CD4-positive, alpha-beta memory T cell (primary cell): ENCODE measurements around the gene HCFC1. TPM values are rescaled to one million over a fixed set of nuclear protein-coding genes. Genes with fewer than 3 reads are reported as not detected.

Source experiments
- microRNA-seq: library from miRNA; unstranded; fragments of <30 nt; microRNA quantifications from one replicate; pipeline ENCODE4 v1.2.0, GENCODE V29; 2021; ENCODE audit warnings: borderline replicate concordance, borderline number of aligned reads, borderline microRNAs expressed, mixed read lengths
- polyA plus RNA-seq, 2 donors: library from polyadenylated mRNA; unstranded; fragments of 300-500 nt; fragmentation: Illumina TruSeq; gene quantifications; one replicate each; pipeline ENCODE4 v1.2.3, GENCODE V29; 2021
- total RNA-seq, 2 experiments: library from RNA; stranded (reverse); gene quantifications; one replicate each; pipeline ENCODE4 v1.2.3, GENCODE V29; 2021

Gene HCFC1
- total and polyA plus RNA-seq, 4 experiments from 2014 or later: 1.6 to 53.4 (median 33.7) TPM

Small RNA genes lying within 50 kb of the gene (microRNA-seq; reads per million reads assigned to microRNA genes)
- gene MIR3202-1 (not detected), gene MIR3202-2 (not detected), gene MIR718 (not detected)

Other genes starting within 250 kb of the HCFC1 start
- gene BCAP31, start 247.4 kb downstream of the HCFC1 start, total RNA-seq: 100 to 1,000 TPM; 126 to 128 TPM
- gene BCAP31, start 247.4 kb downstream of the HCFC1 start, polyA plus RNA-seq: 100 to 1,000 TPM; 306 to 510 TPM
- gene ABCD1, start 247.0 kb downstream of the HCFC1 start, total RNA-seq: 1 to 10 TPM; 6.7 to 6.8 TPM
- gene ABCD1, start 247.0 kb downstream of the HCFC1 start, polyA plus RNA-seq: 1 to 10 TPM; 1.7 to 3.0 TPM
- gene PLXNB3, start 207.6 kb downstream of the HCFC1 start, total RNA-seq: not detected
- gene PLXNB3, start 207.6 kb downstream of the HCFC1 start, polyA plus RNA-seq: not detected
- not detected for gene SRPK3, start 190.8 kb downstream of the HCFC1 start, total RNA-seq
- gene SRPK3, start 190.8 kb downstream of the HCFC1 start, polyA plus RNA-seq: not detected
- 10 to 100 TPM; 39.9 to 45.5 TPM for gene IDH3G, start 177.4 kb downstream of the HCFC1 start, total RNA-seq
- gene IDH3G, start 177.4 kb downstream of the HCFC1 start, polyA plus RNA-seq: 100 to 1,000 TPM in 1 of 2 donors, 10 to 100 TPM in 1; 69.6 to 106 TPM
- gene SSR4, start 177.2 kb downstream of the HCFC1 start, total RNA-seq: 100 to 1,000 TPM; 216 to 224 TPM
- 100 to 1,000 TPM; 476 to 618 TPM for gene SSR4, start 177.2 kb downstream of the HCFC1 start, polyA plus RNA-seq
- 1 to 10 TPM; 4.4 to 5.0 TPM for gene PDZD4, start 141.3 kb downstream of the HCFC1 start, total RNA-seq
- gene PDZD4, start 141.3 kb downstream of the HCFC1 start, polyA plus RNA-seq: 1 to 10 TPM in 1 of 2 donors, under 1 TPM in 1; 0.47 to 2.7 TPM
- 1 to 10 TPM; 1.0 to 1.8 TPM for gene L1CAM, start 85.6 kb downstream of the HCFC1 start, total RNA-seq
- gene L1CAM, start 85.6 kb downstream of the HCFC1 start, polyA plus RNA-seq: under 1 TPM; 0.26 to 0.57 TPM
- gene AVPR2, start 67.1 kb downstream of the HCFC1 start, total RNA-seq: not detected
- gene AVPR2, start 67.1 kb downstream of the HCFC1 start, polyA plus RNA-seq: under 1 TPM in 1 of 2 donors, not detected in 1; 0.15 TPM
- 100 to 1,000 TPM; 327 to 330 TPM for gene ARHGAP4, start 45.6 kb downstream of the HCFC1 start, total RNA-seq
- gene ARHGAP4, start 45.6 kb downstream of the HCFC1 start, polyA plus RNA-seq: 100 to 1,000 TPM in 1 of 2 donors, 10 to 100 TPM in 1; 65.4 to 117 TPM
- 10 to 100 TPM; 88.9 to 94.9 TPM for gene NAA10, start 36.8 kb downstream of the HCFC1 start, total RNA-seq
- gene NAA10, start 36.8 kb downstream of the HCFC1 start, polyA plus RNA-seq: 10 to 100 TPM; 57.6 to 96.3 TPM
- gene RENBP, start 27.2 kb downstream of the HCFC1 start, total RNA-seq: 10 to 100 TPM; 17.2 to 21.3 TPM
- gene RENBP, start 27.2 kb downstream of the HCFC1 start, polyA plus RNA-seq: under 1 TPM in 1 of 2 donors, not detected in 1; 0.65 TPM
- gene TMEM187, start 936 bp upstream of the HCFC1 start, total RNA-seq: 10 to 100 TPM; 12.8 to 14.9 TPM
- 10 to 100 TPM; 10.4 to 23.8 TPM for gene TMEM187, start 936 bp upstream of the HCFC1 start, polyA plus RNA-seq
- gene IRAK1, start 48.1 kb upstream of the HCFC1 start, total RNA-seq: 10 to 100 TPM; 66.9 to 74.5 TPM
- gene IRAK1, start 48.1 kb upstream of the HCFC1 start, polyA plus RNA-seq: 10 to 100 TPM; 38.1 to 64.5 TPM
- gene MECP2, start 125.9 kb upstream of the HCFC1 start, total RNA-seq: 100 to 1,000 TPM; 103 to 108 TPM
- 10 to 100 TPM in 1 of 2 donors, 1 to 10 TPM in 1; 9.5 to 26.5 TPM for gene MECP2, start 125.9 kb upstream of the HCFC1 start, polyA plus RNA-seq
- gene OPN1LW, start 172.4 kb upstream of the HCFC1 start, total RNA-seq: not detected
- not detected for gene OPN1LW, start 172.4 kb upstream of the HCFC1 start, polyA plus RNA-seq
- gene OPN1MW, start 210.8 kb upstream of the HCFC1 start, total RNA-seq: not detected
- not detected for gene OPN1MW, start 210.8 kb upstream of the HCFC1 start, polyA plus RNA-seq
- gene OPN1MW2, start 247.9 kb upstream of the HCFC1 start, total RNA-seq: not detected
- not detected for gene OPN1MW2, start 247.9 kb upstream of the HCFC1 start, polyA plus RNA-seq